Measurements from ENCODE around the gene APBA1.

DNA sequence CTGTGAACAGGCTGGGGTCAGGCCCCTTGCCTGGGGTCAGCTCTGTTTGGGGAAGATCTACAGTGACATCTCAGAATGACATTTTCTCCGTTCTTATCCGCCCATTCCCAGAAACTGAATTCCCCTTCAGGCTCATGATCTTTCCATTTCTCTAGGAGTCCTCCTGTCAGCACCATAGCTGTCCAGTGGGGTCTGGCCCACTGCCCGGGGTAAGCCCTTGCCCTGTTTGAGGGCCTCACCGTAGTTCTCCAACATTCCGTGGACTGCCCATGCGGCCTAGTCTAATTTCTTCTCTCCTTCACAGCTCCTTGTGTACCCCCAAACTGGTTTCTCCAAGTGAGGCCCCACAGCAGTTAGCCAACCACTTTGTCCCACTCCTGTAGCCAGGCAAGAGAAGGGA, 278.7 kb downstream of the APBA1 start:
- TF ChIP-seq, protein P1, sequence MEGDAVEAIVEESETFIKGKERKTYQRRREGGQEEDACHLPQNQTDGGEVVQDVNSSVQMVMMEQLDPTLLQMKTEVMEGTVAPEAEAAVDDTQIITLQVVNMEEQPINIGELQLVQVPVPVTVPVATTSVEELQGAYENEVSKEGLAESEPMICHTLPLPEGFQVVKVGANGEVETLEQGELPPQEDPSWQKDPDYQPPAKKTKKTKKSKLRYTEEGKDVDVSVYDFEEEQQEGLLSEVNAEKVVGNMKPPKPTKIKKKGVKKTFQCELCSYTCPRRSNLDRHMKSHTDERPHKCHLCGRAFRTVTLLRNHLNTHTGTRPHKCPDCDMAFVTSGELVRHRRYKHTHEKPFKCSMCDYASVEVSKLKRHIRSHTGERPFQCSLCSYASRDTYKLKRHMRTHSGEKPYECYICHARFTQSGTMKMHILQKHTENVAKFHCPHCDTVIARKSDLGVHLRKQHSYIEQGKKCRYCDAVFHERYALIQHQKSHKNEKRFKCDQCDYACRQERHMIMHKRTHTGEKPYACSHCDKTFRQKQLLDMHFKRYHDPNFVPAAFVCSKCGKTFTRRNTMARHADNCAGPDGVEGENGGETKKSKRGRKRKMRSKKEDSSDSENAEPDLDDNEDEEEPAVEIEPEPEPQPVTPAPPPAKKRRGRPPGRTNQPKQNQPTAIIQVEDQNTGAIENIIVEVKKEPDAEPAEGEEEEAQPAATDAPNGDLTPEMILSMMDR (conservative IDR thresholded peaks at IDR 0.05): no peak
- TF ChIP-seq ZFX (IDR thresholded peaks at IDR 0.05): no peak

Data from C4-2B (cell line).